ENCODE results near the gene TMEM150A. TPM values are rescaled to one million over a fixed set of nuclear protein-coding genes. Genes with fewer than 3 reads are reported as not detected.

Gene TMEM150A
- total RNA-seq, 4 donors from 2014 or later: 5.2 to 21.7 (median 12.8) TPM

DNA sequence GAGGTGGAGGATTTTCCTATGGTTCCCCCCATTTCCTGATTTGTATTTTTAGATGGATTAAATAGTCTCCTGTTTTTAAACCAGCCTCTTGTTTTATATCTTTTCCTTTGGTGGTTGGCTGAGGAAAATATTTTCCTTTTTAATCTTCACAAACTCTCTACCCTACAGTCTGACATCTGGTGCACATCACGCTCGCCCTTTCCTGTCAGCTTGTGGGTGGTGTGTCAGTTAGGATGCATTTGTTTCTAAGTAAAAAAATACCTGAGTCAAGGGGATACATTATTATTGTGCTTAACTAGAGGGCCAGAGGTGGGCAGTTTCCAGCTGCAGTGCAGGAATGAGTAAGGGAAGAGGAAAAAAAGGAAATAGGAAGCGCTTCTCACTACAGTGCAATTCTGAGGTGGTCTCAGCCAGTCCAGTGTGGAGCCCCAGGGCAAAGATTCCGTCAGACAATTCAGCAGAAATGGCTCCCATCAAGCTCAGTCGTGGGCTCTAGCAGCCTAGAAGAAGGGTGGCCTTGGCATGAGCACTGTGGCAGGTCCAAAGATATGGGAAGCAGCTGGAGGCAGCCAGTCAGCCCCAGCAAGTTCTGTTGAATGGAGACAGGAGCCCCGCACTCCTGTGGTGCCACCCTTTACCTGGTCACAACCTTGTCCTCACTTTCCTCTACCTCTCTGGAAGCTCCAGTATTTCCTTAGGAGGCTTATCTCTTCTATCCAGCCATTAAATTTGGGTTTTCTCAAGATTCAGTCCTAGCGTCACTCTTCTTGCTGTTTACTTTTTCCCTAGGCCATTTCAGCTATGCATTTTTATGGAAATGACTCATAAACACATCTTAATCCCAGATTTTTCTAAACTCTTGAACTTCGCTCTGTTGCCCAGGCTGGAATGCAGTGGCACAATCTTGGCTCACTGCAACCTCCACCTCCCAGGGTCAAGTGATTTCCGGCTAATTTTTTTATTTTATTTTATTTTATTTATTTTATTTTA, 47.0 kb upstream of the TMEM150A start:
- no peaks in the 10 kb centered on the region for H3K4me1 ChIP-seq
- H3K27me3 ChIP-seq: no peaks in the 10 kb centered on the region
- whole genome bisulfite sequencing, 2 donors (ENCODE audit: low coverage in 1 of 2): 82 to 84% methylated on average over 5 to 9 of the region's 9 CpGs
- peak overlapping the region in 1 of 4 donors; percentile 12 for H3K27ac ChIP-seq
- in situ Hi-C loops (cut with MboI; ENCODE audit: low pct_ligation_motif_present in 1 of 4, low pct_unique_long_range_greater_than_20kb in 1 of 4, low sequenced_read_pairs in 3 of 4): loop anchor here in 2 of 4 donors (25.0 kb wide), 2 partner anchors 163 to 438 kb away; no protein-coding TSS in a partner anchor
- TF ChIP-seq EP300 (IDR thresholded peaks at IDR 0.05; ENCODE audit: low read depth) (no peak), POLR2A (IDR thresholded peaks at IDR 0.05) (no peak), POLR2AphosphoS5 (IDR thresholded peaks at IDR 0.05) (no peak)
- TF ChIP-seq, protein P1, sequence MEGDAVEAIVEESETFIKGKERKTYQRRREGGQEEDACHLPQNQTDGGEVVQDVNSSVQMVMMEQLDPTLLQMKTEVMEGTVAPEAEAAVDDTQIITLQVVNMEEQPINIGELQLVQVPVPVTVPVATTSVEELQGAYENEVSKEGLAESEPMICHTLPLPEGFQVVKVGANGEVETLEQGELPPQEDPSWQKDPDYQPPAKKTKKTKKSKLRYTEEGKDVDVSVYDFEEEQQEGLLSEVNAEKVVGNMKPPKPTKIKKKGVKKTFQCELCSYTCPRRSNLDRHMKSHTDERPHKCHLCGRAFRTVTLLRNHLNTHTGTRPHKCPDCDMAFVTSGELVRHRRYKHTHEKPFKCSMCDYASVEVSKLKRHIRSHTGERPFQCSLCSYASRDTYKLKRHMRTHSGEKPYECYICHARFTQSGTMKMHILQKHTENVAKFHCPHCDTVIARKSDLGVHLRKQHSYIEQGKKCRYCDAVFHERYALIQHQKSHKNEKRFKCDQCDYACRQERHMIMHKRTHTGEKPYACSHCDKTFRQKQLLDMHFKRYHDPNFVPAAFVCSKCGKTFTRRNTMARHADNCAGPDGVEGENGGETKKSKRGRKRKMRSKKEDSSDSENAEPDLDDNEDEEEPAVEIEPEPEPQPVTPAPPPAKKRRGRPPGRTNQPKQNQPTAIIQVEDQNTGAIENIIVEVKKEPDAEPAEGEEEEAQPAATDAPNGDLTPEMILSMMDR (IDR thresholded peaks at IDR 0.05): no peak
- no peak for DNase-seq
- no peaks in the 10 kb centered on the region for H3K9me3 ChIP-seq
- H3K4me3 ChIP-seq: no peak overlapping the region
- intact Hi-C loops (cut with DNase I; ENCODE audit: low total_unique reads): loop anchor here (10.0 kb wide), 1 partner anchor 65 kb away; no protein-coding TSS in a partner anchor
- peaks cover 2 to 68% (median 34%) of the 10 kb centered on the region in 4 donors for H3K36me3 ChIP-seq

DNA sequence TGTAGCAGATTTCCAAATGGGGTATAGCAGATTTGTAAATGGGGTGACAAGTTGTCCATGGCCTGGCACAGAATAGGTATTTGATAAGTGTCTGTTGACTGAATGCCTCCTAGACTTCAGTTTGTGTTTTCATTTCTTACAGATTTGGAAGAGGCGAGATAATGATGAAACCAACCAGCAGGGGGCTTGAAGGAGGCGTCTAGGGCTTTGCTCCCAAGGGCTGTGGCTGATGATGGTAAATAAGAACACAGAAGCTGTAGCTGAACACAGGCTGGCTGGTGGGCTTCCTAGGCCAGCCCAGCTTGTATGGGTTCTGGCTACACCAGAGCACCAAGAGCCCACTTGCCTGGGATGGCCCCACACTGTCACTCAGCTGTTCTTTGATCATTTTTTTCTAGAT, 46.1 kb upstream of the TMEM150A start:
- TF ChIP-seq, protein P1 (IDR thresholded peaks at IDR 0.05): peak in 4 of 5 experiments; percentile 15 to 22 (median 18)
- TF ChIP-seq POLR2AphosphoS5 (IDR thresholded peaks at IDR 0.05): no peak
- Histone ChIP-seq H3K4me1 (no peaks in the 10 kb centered on the region), H3K9me3 (no peaks in the 10 kb centered on the region), H3K27me3 (no peaks in the 10 kb centered on the region), H3K27ac (no peak overlapping the region), H3K36me3 (peaks cover 2 to 77% (median 38%) of the 10 kb centered on the region in 4 donors), H3K4me3 (no peak overlapping the region)
- intact Hi-C loops (cut with DNase I; ENCODE audit: low total_unique reads) (loop anchor here (10.0 kb wide), 1 partner anchor 66 kb away; no protein-coding TSS in a partner anchor), in situ Hi-C loops (cut with MboI; ENCODE audit: low pct_ligation_motif_present in 1 of 4, low pct_unique_long_range_greater_than_20kb in 1 of 4, low sequenced_read_pairs in 3 of 4) (loop anchor here in 2 of 4 donors (25.0 kb wide), 2 partner anchors 164 to 439 kb away; no protein-coding TSS in a partner anchor)
- WGBS, 2 donors (ENCODE audit: low coverage in 1 of 2): 68% methylated on average over 2 of the region's 2 CpGs; no CpG with 5 or more reads in 1 of the 2 donors
- no peak for DNase-seq

DNA sequence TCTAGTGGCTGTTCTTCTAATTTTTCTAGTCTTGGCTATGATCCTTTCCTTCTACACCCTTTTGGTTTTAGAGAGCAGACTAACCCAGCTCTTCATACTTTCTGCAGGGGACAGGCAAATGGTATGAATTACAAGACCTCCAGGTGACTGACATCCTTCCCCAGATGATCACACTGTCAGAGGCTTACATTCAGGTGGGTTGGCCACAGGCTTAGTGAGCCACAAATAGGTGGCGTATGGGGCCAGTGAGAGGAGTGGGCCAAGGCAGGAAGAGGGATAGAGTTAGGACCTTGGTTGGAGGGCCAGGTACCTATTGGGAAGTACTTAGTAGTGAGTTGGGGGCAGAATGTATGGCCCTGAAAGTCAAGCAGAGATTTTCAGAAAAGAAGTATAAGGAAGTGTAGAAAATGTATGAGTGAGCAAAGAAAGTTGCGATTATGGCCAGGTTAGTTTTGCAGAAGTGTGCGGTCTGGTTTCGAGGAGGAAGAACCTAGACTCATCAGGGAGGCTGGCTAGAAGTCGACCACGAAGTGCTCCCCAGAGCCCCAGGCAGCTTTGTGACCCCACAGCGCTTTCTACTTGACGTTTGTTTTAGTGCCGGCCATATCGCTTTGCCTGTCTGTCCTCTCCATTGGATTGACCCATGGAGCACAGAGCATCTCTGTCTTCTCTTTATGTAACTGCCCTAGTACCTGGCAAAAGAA, 45.5 kb upstream of the TMEM150A start:
- no peaks in the 10 kb centered on the region for H3K9me3 ChIP-seq
- H3K4me1 ChIP-seq: no peaks in the 10 kb centered on the region
- 64 to 80% methylated on average over 4 to 10 of the region's 10 CpGs for WGBS, 2 donors (ENCODE audit: low coverage in 1 of 2)
- H3K36me3 ChIP-seq: peaks cover 2 to 84% (median 41%) of the 10 kb centered on the region in 4 donors
- intact Hi-C loops (cut with DNase I; ENCODE audit: low total_unique reads) (loop anchor here (10.0 kb wide), 1 partner anchor 67 kb away; no protein-coding TSS in a partner anchor), in situ Hi-C loops (cut with MboI; ENCODE audit: low pct_ligation_motif_present in 1 of 4, low pct_unique_long_range_greater_than_20kb in 1 of 4, low sequenced_read_pairs in 3 of 4) (loop anchor here in 2 of 4 donors (25.0 kb wide), 2 partner anchors 164 to 439 kb away; no protein-coding TSS in a partner anchor)
- no peak overlapping the region for H3K27ac ChIP-seq
- H3K27me3 ChIP-seq: no peaks in the 10 kb centered on the region
- H3K4me3 ChIP-seq: no peak overlapping the region
- TF ChIP-seq, protein P1 (IDR thresholded peaks at IDR 0.05): no peak
- TF ChIP-seq POLR2A (IDR thresholded peaks at IDR 0.05): no peak
- no peak for TF ChIP-seq POLR2AphosphoS5 (IDR thresholded peaks at IDR 0.05)
- TF ChIP-seq EP300 (IDR thresholded peaks at IDR 0.05; ENCODE audit: low read depth): no peak
- no peak for DNase-seq

Measured in transverse colon (tissue), 4 donors.